NCI-H748 treated with DMSO at 0.1 percent for 48 hours (cell line): ENCODE data around the gene PSMD1.

ENCODE experiments used
- DNase-seq: peaks from one replicate; lab custom pipeline; 2025; lab: John Stamatoyannopoulos, UW

The PSMD1 gene

GRCh38 chr2:231036131-231036530, 20.5 kb upstream of the PSMD1 start:
- DNase-seq = no peak

DNA sequence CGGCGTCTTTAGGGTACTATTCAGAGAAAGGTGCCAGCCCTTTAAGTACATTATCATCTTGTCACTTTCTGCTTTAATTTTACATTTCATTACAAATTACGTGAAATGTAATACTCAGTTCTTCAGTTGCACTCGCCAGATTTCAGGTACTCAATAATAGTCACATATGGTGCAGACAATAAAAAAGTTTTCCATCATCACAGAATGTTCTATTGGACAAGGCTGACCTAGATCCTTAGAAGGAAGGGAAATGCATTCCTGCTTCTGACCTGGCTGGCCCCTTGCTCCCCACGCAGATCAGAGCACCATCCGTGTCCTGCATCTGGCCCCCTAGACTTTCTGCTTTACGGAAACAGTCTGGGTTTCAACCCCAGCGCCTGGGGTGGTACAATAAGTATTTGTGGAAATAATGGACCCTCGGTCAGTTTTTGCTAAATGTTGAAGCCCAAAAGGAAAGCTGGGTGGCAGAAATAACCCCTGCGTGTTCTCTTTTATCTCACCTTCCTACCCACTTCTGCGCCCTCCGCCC, 20.0 kb upstream of the PSMD1 start:
- no peak for DNase-seq

- DNase-seq = no peak
Measured at GRCh38 chr2:231037202-231037730, 19.4 kb upstream of the PSMD1 start, which contains the start of gene C2orf72. C2orf72 (plus strand) TSS chr2:231037523; CDS start chr2:231037566, 43 bp downstream.

GRCh38 chr2:231037731-231038482, 18.8 kb upstream of the PSMD1 start:
- DNase-seq = no peak

GRCh38 chr2:231038483-231039293, 18.0 kb upstream of the PSMD1 start:
- DNase-seq = no peak

- DNase-seq = no peak
Measured at GRCh38 chr2:231039294-231039664, 17.4 kb upstream of the PSMD1 start.

DNA sequence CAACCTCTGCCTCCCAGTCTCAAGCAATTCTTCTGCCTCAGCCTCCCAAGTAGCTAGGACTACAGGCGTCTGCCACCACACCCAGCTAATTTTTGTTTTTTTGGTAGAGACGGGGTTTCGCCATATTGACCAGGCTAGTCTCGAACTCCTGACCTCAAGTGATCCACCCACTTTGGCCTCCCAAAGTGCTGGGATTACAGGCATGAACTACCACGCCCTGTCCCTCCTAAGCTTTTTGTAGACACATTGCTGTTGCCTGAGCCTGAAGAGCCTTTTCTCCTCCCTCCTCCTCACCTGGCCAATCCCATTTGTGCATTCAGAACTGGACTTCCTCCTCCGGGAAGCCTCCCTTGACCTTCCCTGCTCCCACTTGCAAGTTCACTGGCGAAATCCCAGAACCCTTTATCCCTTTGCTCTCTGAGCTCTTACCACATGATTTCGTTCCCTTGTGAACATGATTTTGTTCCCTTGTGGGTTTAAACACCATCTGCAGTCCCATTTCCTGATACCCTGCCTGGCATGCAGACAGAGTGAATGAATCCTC, 16.8 kb upstream of the PSMD1 start:
- DNase-seq = no peak

- DNase-seq = no peak
Measured at GRCh38 chr2:231041061-231041689, 15.5 kb upstream of the PSMD1 start.

GRCh38 chr2:231043796-231044195, 12.9 kb upstream of the PSMD1 start:
- no peak for DNase-seq

DNA sequence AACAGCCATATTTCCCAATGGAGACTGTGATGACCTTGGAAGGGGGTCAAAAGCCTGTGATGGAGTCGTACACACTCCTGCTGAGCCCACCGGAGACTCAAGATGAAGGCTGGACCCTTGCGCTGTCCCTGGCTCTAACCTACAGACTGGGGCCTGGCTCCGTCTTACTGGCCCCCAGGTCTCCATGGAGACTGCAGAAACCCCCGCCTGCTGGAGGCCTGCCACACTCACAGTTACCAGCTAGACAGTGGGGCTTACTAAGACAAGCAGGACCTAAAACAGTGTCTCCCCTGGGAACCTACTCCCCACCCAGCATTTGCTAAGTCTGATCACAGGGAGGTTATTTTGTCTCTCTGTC, 9.8 kb upstream of the PSMD1 start:
- DNase-seq = no peak

DNA sequence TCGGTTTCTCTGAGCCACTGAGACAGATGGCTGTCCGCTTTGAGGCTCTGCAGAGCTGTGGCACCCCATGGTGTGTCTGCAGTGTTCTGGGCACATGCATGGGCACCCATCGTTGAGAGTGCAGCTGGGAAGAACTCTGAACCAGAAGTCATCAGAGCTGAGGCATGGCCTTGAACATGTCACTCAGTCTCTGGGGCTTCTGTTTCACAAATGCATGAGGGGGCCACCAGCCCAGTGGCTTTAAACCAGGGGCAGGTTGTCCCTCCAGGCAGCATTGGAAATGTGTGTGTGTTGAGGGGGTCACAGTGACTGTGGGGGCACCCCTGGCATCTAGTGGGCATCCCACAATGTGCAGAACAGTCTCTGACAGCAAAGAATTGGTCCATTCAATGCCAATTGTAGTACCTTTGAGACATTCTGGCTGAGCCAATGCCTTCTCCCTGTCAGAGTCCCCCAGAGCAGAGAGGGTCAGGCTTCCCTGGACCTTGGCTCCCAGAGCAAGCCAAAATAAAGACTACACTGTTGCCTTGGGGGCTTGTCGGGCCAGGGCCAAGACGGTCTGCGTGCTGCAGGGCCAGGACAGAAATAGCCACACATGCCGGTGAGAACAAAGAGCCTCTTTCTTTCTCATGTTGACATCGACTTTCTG, 9.3 kb upstream of the PSMD1 start:
- DNase-seq = no peak

GRCh38 chr2:231047923-231048915, 8.4 kb upstream of the PSMD1 start:
- no peak for DNase-seq

DNA sequence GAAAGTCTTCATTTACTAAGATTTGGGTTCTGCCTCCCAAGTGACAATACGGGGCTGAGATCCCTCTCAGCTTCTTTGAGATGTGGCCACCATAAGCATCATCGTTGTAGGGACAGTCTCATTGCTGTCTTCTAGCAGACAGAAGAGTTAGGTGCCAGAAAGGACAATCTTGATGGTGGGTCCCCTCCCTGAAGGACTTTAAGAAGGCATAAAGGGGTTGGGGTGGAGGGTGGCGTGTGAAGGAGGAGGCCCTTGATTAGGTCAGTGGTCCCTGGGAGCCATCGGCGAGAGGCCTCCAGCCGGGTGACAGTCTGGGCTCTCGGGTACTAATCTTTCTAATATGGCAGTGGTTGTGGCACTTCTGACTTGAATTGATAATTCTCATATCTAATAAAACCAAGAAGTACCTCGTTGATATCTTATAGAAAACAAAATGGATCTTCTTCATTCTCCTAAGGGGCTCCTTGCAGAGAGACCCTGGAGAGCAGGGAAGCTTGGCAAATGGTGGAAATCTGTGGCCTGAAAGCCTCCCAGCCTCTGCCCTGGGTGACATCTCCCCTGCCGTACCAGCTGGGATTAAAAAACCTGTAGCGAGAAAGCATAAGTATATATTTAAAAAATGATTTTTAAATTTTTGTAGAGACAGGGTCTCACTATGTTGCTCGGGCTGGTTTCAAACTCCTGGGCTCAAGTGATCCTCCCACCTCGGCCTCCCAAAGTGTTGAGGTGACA, 7.2 kb upstream of the PSMD1 start:
- no peak for DNase-seq

GRCh38 chr2:231050018-231050901, 6.4 kb upstream of the PSMD1 start:
- no peak for DNase-seq

DNA sequence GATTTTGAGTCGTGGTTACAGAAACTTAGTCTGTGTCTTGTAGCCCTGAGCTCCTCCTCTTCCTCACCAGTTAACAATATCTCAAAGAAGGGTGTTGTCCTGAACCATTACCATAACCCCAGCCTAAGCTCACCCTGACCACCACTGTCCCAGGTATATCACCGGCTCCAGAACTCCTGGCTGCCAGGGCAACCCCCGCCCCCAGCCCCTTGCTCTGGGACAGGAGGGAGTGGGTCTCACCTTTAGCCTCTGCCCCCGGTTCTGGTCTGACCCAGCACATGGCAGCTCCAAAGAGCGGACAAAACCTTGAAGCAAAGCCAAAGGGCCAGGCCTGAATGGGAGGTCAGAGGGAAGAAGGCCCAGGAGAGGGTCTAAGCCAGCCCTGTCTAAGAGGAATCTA, 5.6 kb upstream of the PSMD1 start:
- DNase-seq = no peak

GRCh38 chr2:231052494-231053451, 3.9 kb upstream of the PSMD1 start:
- peak; percentile 64 for DNase-seq

DNA sequence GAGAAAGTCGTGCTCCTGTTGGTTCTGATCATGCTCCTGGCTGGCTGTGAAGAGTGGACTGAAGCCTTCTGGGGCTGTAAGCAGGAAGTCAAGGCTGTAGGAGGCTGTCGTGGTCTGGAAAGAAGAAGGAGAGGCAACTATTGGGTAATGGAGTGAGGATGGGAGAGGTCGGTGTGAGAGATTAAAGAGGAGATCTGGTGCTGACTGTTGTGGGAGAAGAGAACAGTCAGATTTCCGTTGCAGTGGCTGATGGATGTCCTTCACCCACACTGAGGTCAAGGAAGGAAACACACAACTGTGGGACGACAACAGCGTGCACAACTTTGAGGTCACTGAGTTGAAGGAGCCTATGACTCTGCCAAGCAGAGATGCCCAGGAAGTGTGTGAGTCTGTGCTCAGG, 2.8 kb upstream of the PSMD1 start:
- no peak for DNase-seq

DNA sequence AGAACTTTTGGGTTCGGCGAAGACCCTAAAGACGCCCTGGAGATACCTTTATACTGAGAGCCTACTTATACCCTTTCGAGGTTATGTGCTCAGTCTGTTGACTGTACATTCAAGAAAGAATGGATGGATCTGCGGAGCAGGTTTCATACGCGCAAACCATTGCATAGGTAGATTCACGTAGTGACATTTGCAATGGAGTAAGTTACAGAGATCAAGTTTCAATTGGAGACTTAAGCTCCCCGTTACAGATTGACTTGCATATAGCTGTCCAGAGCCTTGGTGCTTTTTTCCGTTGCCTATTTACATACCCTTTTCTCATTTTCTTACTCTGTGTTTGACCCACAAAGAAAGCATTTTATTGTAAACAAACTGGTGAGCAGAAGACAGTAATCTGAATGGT, 923 bp downstream of the PSMD1 start:
- DNase-seq = no peak
